H1 (cell line): Measurements from ENCODE around the gene CXCL3. TPM values are rescaled to one million over a fixed set of nuclear protein-coding genes. Genes with fewer than 3 reads are reported as not detected.

ENCODE experiments used
- CTCF ChIA-PET: fragments of 300-600 bp; sonication (Branson Sonifier 250); formaldehyde crosslinking; loops from one replicate; lab custom pipeline; 2021; ENCODE audit not compliant: partially characterized antibody; lab: Charles Lee
- POLR2A ChIA-PET: fragments of 300-600 bp; sonication (Branson Sonifier 250); formaldehyde crosslinking; loops from one replicate; lab custom pipeline; 2021; ENCODE audit warnings: inconsistent platforms; ENCODE audit not compliant: partially characterized antibody; lab: Charles Lee
- DNase-seq, 2 experiments: peaks; one replicate each; pipeline versions ENCODE4 v3.0.0 to v3.0.0-alpha.2; 2010 to 2022; ENCODE audit warnings: low spot score in 2 of 2, low read depth in 1 of 2, mixed read lengths in 1 of 2
- FAIRE-seq: peaks from 2 replicates; lab custom pipeline; 2011; peaks lifted over from hg19 to GRCh38; lab: Jason Lieb, UNC
- H2AFZ ChIP-seq: 2 replicates; pipeline ENCODE4 v1.8.1; 2012; ENCODE audit warnings: low read length, inconsistent platforms
- H2AK5ac ChIP-seq: 2 replicates; pipeline ENCODE4 v1.6.1; 2013; ENCODE audit warnings: low read depth, low read length
- H2BK120ac ChIP-seq: replicated peaks from 2 replicates; pipeline ENCODE3; 2013; ENCODE audit warnings: low read depth, low read length, inconsistent platforms
- H2BK12ac ChIP-seq: 2 replicates; pipeline ENCODE4 v1.6.1; 2013; ENCODE audit warnings: low read depth, low read length
- H2BK15ac ChIP-seq: 2 replicates; pipeline ENCODE4 v1.6.1; 2013; ENCODE audit warnings: low read length
- H2BK20ac ChIP-seq: 2 replicates; pipeline ENCODE4 v1.6.1; 2013; ENCODE audit warnings: low read length
- H2BK5ac ChIP-seq: 2 replicates; pipeline ENCODE4 v1.6.1; 2013; ENCODE audit warnings: low read depth, low read length
- H3K14ac ChIP-seq: 2 replicates; pipeline ENCODE4 v1.6.1; 2013; ENCODE audit warnings: inconsistent platforms; ENCODE audit not compliant: insufficient read length
- H3K18ac ChIP-seq: 2 replicates; pipeline ENCODE4 v1.6.1; 2013; ENCODE audit warnings: low read length; ENCODE audit errors: extremely low read depth
- H3K23ac ChIP-seq: 2 replicates; pipeline ENCODE4 v1.6.1; 2013; ENCODE audit warnings: inconsistent platforms; ENCODE audit not compliant: insufficient read length
- H3K23me2 ChIP-seq: 2 replicates; pipeline ENCODE4 v1.6.1; 2013; ENCODE audit warnings: low read depth, low read length
- H3K27ac ChIP-seq: 2 replicates; pipeline ENCODE4 v1.6.1; 2011; ENCODE audit warnings: low read depth, low read length, inconsistent platforms
- H3K27me3 ChIP-seq, 4 experiments: replicated peaks in 1 of 4; 1 replicate in 1 of 4; 2 replicates in 3 of 4; pipeline versions ENCODE4 v1.6.1 to v1.8.1; 2011 to 2013; ENCODE audit warnings: low read length in 3 of 4, mild to moderate bottlenecking in 3 of 4, inconsistent platforms in 2 of 4, mixed read lengths in 2 of 4, moderate library complexity in 1 of 4; ENCODE audit not compliant: control insufficient read depth in 3 of 4, insufficient read depth in 3 of 4; ENCODE audit errors: extremely low read depth in 1 of 4
- H3K36me3 ChIP-seq, 4 experiments: 2 replicates each; pipeline versions ENCODE4 v1.6.1 to v1.8.1; 2011 to 2013; ENCODE audit warnings: mild to moderate bottlenecking in 4 of 4, low read length in 3 of 4, moderate library complexity in 2 of 4, control low read depth in 1 of 4, inconsistent platforms in 1 of 4; ENCODE audit not compliant: insufficient read depth in 4 of 4, control insufficient read depth in 2 of 4
- H3K4ac ChIP-seq: replicated peaks from 2 replicates; pipeline ENCODE3; 2013; ENCODE audit warnings: low read length, low read depth, mixed read lengths, inconsistent platforms; ENCODE audit not compliant: insufficient read length
- H3K4me1 ChIP-seq, 4 experiments: replicated peaks in 1 of 4; 1 replicate in 1 of 4; 2 replicates in 3 of 4; pipeline versions ENCODE4 v1.6.1 to v1.8.1; 2011 to 2013; ENCODE audit warnings: low read length in 3 of 4, inconsistent platforms in 2 of 4, mixed read lengths in 1 of 4; ENCODE audit not compliant: insufficient read depth in 4 of 4, control insufficient read depth in 3 of 4
- H3K4me2 ChIP-seq, 2 experiments: 2 replicates each; pipeline versions ENCODE4 v1.6.1 to v1.8.1; 2011 to 2013; ENCODE audit warnings: low read depth in 2 of 2, low read length in 2 of 2, control low read depth in 1 of 2, inconsistent platforms in 1 of 2, mild to moderate bottlenecking in 1 of 2; ENCODE audit not compliant: insufficient read depth in 1 of 2
- H3K4me3 ChIP-seq, 4 experiments: fragments of 200-600, 300-600 bp in 1 of 4; sonication (generic), shearing (Covaris generic), sonication (Bioruptor Twin) in 1 of 4; 2 replicates each; pipeline versions ENCODE4 v1.5.1 to v1.8.1; 2011 to 2016; ENCODE audit warnings: low read length in 4 of 4, low read depth in 3 of 4, control low read depth in 2 of 4, inconsistent platforms in 2 of 4, mild to moderate bottlenecking in 2 of 4, mixed read lengths in 1 of 4, moderate library complexity in 1 of 4; ENCODE audit not compliant: insufficient read depth in 2 of 4; ENCODE audit errors: extremely low read depth in 1 of 4
- H3K56ac ChIP-seq: replicated peaks from 2 replicates; pipeline ENCODE3; 2013; ENCODE audit warnings: low read depth, mild to moderate bottlenecking, mixed read lengths, low read length, inconsistent platforms; ENCODE audit not compliant: insufficient read length
- H3K79me1 ChIP-seq: 2 replicates; pipeline ENCODE4 v1.6.1; 2013; ENCODE audit warnings: low read depth, low read length, control low read depth
- H3K79me2 ChIP-seq, 2 experiments: 2 replicates each; pipeline versions ENCODE4 v1.6.1 to v1.8.1; 2012 to 2013; ENCODE audit warnings: low read length in 2 of 2, mild to moderate bottlenecking in 2 of 2, inconsistent platforms in 1 of 2; ENCODE audit not compliant: insufficient read depth in 2 of 2, control insufficient read depth in 1 of 2
- H3K9ac ChIP-seq, 4 experiments: replicated peaks in 1 of 4; 1 replicate in 1 of 4; 2 replicates in 3 of 4; pipeline versions ENCODE4 v1.6.1 to v1.8.1; 2011 to 2013; ENCODE audit warnings: low read depth in 3 of 4, low read length in 3 of 4, control low read depth in 2 of 4, mild to moderate bottlenecking in 2 of 4, moderate library complexity in 2 of 4, inconsistent platforms in 1 of 4; ENCODE audit errors: extremely low read depth in 1 of 4
- H3K9me3 ChIP-seq, 2 experiments: 2 replicates each; pipeline versions ENCODE4 v1.6.1 to v1.8.1; 2012 to 2013; ENCODE audit warnings: mild to moderate bottlenecking in 2 of 2, moderate library complexity in 2 of 2, control low read depth in 1 of 2, inconsistent platforms in 1 of 2, low read depth in 1 of 2, low read length in 1 of 2, mixed read lengths in 1 of 2; ENCODE audit not compliant: insufficient read depth in 2 of 2
- H4K20me1 ChIP-seq, 2 experiments: replicated peaks in 1 of 2; 2 replicates each; pipeline versions ENCODE3 to v1.8.1; 2011 to 2013; ENCODE audit warnings: inconsistent platforms in 2 of 2, low read length in 2 of 2, mild to moderate bottlenecking in 1 of 2; ENCODE audit not compliant: insufficient read depth in 2 of 2, control insufficient read depth in 1 of 2
- H4K5ac ChIP-seq: 2 replicates; pipeline ENCODE4 v1.6.1; 2013; ENCODE audit warnings: low read length, low read depth, mixed read lengths, inconsistent platforms; ENCODE audit not compliant: insufficient read length
- H4K8ac ChIP-seq: 2 replicates; pipeline ENCODE4 v1.8.0; 2013; ENCODE audit warnings: mild to moderate bottlenecking, moderate library complexity, low read length, inconsistent platforms; ENCODE audit not compliant: insufficient read depth; ENCODE audit errors: extremely low read depth
- H4K91ac ChIP-seq: replicated peaks from 2 replicates; pipeline ENCODE3; 2013; ENCODE audit warnings: low read length, mixed read lengths, inconsistent platforms; ENCODE audit not compliant: insufficient read length
- CHD2 ChIP-seq: IDR thresholded peaks from 2 replicates; pipeline ENCODE4 v1.6.1; 2012; ENCODE audit warnings: low read length, improper control_type of control experiment
- RAD21 ChIP-seq, 2 experiments: IDR thresholded peaks in 1 of 2; conservative IDR thresholded peaks in 1 of 2; 2 replicates each; pipeline ENCODE4 v1.6.1; 2011; ENCODE audit warnings: low read depth in 2 of 2, low read length in 2 of 2, improper control_type of control experiment in 1 of 2, inconsistent platforms in 1 of 2, mild to moderate bottlenecking in 1 of 2, moderate library complexity in 1 of 2
- SIX5 ChIP-seq: IDR thresholded peaks from 2 replicates; pipeline ENCODE4 v1.6.1; 2011; ENCODE audit warnings: mild to moderate bottlenecking, low read depth, low read length
- ZNF274 ChIP-seq: IDR thresholded peaks from 2 replicates; pipeline ENCODE4 v1.7.0; 2012; ENCODE audit warnings: low read length, borderline replicate concordance; ENCODE audit errors: extremely low read depth
- WGBS, 2 experiments: shearing (Covaris generic) in 1 of 2; methylation state at CpG; one replicate each; pipeline versions ENCODE4 v1.1.6 to v1.1.7; 2013 to 2015; ENCODE audit warnings: low lambda C conversion rate in 2 of 2, mixed read lengths in 2 of 2, inconsistent platforms in 1 of 2, low coverage in 1 of 2, missing lambda C conversion rate in 1 of 2; ENCODE audit not compliant: insufficient replicate concordance in 2 of 2, insufficient coverage in 1 of 2, insufficient read length in 1 of 2; ENCODE audit errors: extremely low coverage in 1 of 2, missing lambda C conversion rate in 1 of 2; 5-methylcytosine and 5-hydroxymethylcytosine counted together
- polyA plus RNA-seq, 7 experiments: library from polyadenylated mRNA; depleted of rRNA in 3 of 7; stranded (reverse) in 5 of 7; unstranded in 2 of 7; fragments of >200 nt in 5 of 7; fragments of 200-250 nt in 2 of 7; gene quantifications; 1 replicate in 5 of 7; 2 replicates in 1 of 7; 4 replicates in 1 of 7; pipeline versions ENCODE4 v1.2.1 to v1.2.3, GENCODE V29; 2011 to 2013; ENCODE audit warnings: missing spikeins in 2 of 7, mixed read lengths in 2 of 7
- total RNA-seq: library from RNA; stranded (reverse); fragmentation: NEBNext Ultra II Directional; extraction: Animal tissue kit (Norgen Biotek cat#: 25700); gene quantifications from 2 replicates; pipeline ENCODE4 v1.2.1, GENCODE V29; 2021
- TF ChIP-seq, protein P1 (sequence below): IDR thresholded peaks from 2 replicates; pipeline ENCODE4 v1.6.1; 2012; ENCODE audit warnings: inconsistent platforms

CXCL3 gene
- total and polyA plus RNA-seq, 2 of the 8 experiments (the other 6 are each of a cell fraction or from before 2014, with no cell fraction given) = 3.1 to 5.2 TPM

DNA sequence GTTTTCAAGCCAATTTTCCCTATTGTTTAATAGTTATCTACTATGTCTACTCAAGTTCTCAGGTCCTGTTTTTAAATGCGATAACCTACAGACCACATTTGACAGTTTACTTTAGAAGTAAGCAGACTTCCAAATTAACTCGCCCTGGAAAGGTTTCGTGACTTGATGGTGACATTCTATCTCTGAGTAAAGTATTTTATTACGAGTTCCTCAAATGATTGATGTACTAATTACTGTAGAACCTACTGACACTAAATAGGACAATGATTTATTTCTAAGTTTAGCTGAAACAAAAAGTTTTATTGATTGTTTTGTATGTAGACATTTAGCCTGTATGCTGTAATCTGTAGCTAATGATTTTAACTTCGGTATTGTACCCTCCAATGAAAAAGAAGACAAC lies 48.6 kb downstream of the CXCL3 start:
- Histone ChIP-seq H3K18ac (no peak overlapping the region), H3K4me1 (peaks cover 0 to 9% (median 1%) of the 10 kb centered on the region in 4 experiments; a peak in 2 of 7 replicates), H3K9me3 (no peaks in the 10 kb centered on the region), H2AFZ (no peak overlapping the region), H3K4me2 (no peak overlapping the region), H3K27me3 (no peaks in the 10 kb centered on the region), H3K79me1 (no peaks in the 10 kb centered on the region), H2AK5ac (no peak overlapping the region), H3K56ac (no peak overlapping the region), H2BK15ac (no peak overlapping the region), H4K8ac (no peak overlapping the region), H4K5ac (no peak overlapping the region), H3K23me2 (no peaks in the 10 kb centered on the region), H3K4ac (no peak overlapping the region), H2BK5ac (no peak overlapping the region), H3K4me3 (no peak overlapping the region), H4K20me1 (no peaks in the 10 kb centered on the region), H3K79me2 (no peaks in the 10 kb centered on the region), H3K9ac (no peak overlapping the region), H4K91ac (no peak overlapping the region), H3K36me3 (no peaks in the 10 kb centered on the region; a peak in 1 of 8 replicates), H3K14ac (no peak overlapping the region), H2BK120ac (no peak overlapping the region), H3K23ac (no peak overlapping the region), H2BK20ac (no peak overlapping the region), H3K27ac (no peak overlapping the region), H2BK12ac (no peak overlapping the region)
- TF ChIP-seq, protein P1, sequence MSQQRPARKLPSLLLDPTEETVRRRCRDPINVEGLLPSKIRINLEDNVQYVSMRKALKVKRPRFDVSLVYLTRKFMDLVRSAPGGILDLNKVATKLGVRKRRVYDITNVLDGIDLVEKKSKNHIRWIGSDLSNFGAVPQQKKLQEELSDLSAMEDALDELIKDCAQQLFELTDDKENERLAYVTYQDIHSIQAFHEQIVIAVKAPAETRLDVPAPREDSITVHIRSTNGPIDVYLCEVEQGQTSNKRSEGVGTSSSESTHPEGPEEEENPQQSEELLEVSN = no peak
- no peak for TF ChIP-seq SIX5
- no peak for TF ChIP-seq RAD21 (IDR thresholded peaks at IDR 0.05 in 1 of 2, conservative IDR thresholded peaks at IDR 0.05 in 1 of 2; ENCODE audit: low read depth in 2 of 2, low read length in 2 of 2)
- no peak for TF ChIP-seq ZNF274
- TF ChIP-seq CHD2 = no peak
- CTCF ChIA-PET = interaction anchor here (1.3 kb wide), 1 partner anchor 27 kb away, joined by 3 read pairs; no protein-coding TSS in a partner anchor
- POLR2A ChIA-PET = interaction anchor here (1.3 kb wide), 1 partner anchor 9 kb away, joined by 3 read pairs; the partner anchor contains the start of gene CXCL5
- peak; percentile 42 for FAIRE-seq
- DNase-seq = no peak
- 92% methylated on average over 5 of the region's 5 CpGs; no CpG with 5 or more reads in 1 of the 2 experiments for WGBS, 2 experiments
